A204.1 (cell line): ENCODE data around the gene NDUFV1.
"Not testable (repeated sequence)": the region's sequence is repeated elsewhere in the genome, so short reads cannot be mapped to it uniquely, and the experiment has no call there.

ENCODE experiments used
- FAIRE-seq: peaks from 2 replicates; lab custom pipeline; 2012; peaks lifted over from hg19 to GRCh38; lab: Jason Lieb, UNC

The NDUFV1 gene

GRCh38 chr11:67657300-67657699 lies 50.6 kb downstream of the NDUFV1 start:
- FAIRE-seq: no peak

- peak; percentile 57 for FAIRE-seq
Observed at GRCh38 chr11:67659651-67660165, 53.0 kb downstream of the NDUFV1 start.

GRCh38 chr11:67660752-67661151 lies 54.0 kb downstream of the NDUFV1 start:
- FAIRE-seq: not testable (repeated sequence)
